MM.1S (cell line): ENCODE results near the gene FHOD1.

ENCODE experiments used
- EZH2 ChIP-seq: fragments of 300-600 bp; sonication (generic); optimal IDR thresholded peaks from 2 replicates; pipeline ENCODE3; 2017; ENCODE audit warnings: low read depth, mild to moderate bottlenecking, antibody characterized with exemption, low read length, mixed read lengths
- TF ChIP-seq, protein P1 (sequence below): fragments of 300-600 bp; sonication (generic); IDR thresholded peaks from 2 replicates; pipeline ENCODE4 v1.5.1; 2016; ENCODE audit warnings: antibody characterized with exemption, low read length, mixed read lengths

DNA sequence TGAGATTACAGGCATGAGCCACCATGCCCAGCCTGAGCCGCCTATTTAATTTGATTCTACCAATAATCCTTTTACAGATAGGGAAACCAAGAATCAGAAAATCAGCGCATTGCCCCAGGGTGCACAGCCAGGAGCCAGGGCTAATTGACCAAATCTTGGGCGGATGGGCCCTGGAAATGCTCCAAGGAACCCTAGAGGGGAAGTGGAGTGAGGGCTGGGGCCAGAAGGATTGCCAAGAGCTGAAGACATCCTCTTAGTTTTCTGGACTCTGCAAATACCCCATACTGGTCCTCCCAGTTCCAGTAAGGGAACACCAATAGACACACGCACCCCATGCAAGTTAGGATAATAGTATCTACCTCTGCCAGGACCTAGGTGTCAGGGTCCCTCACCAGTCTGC is 3.8 kb downstream of the FHOD1 start:
- TF ChIP-seq, protein P1, sequence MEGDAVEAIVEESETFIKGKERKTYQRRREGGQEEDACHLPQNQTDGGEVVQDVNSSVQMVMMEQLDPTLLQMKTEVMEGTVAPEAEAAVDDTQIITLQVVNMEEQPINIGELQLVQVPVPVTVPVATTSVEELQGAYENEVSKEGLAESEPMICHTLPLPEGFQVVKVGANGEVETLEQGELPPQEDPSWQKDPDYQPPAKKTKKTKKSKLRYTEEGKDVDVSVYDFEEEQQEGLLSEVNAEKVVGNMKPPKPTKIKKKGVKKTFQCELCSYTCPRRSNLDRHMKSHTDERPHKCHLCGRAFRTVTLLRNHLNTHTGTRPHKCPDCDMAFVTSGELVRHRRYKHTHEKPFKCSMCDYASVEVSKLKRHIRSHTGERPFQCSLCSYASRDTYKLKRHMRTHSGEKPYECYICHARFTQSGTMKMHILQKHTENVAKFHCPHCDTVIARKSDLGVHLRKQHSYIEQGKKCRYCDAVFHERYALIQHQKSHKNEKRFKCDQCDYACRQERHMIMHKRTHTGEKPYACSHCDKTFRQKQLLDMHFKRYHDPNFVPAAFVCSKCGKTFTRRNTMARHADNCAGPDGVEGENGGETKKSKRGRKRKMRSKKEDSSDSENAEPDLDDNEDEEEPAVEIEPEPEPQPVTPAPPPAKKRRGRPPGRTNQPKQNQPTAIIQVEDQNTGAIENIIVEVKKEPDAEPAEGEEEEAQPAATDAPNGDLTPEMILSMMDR, result no peak
- no peak for TF ChIP-seq EZH2
